GM04503 (cell line): ENCODE data around the gene KCNIP1.

Experiments used
- DNase-seq: peaks from one replicate; pipeline ENCODE4 v3.0.0-alpha.2; 2012; ENCODE audit warnings: low read depth

Gene KCNIP1

DNA sequence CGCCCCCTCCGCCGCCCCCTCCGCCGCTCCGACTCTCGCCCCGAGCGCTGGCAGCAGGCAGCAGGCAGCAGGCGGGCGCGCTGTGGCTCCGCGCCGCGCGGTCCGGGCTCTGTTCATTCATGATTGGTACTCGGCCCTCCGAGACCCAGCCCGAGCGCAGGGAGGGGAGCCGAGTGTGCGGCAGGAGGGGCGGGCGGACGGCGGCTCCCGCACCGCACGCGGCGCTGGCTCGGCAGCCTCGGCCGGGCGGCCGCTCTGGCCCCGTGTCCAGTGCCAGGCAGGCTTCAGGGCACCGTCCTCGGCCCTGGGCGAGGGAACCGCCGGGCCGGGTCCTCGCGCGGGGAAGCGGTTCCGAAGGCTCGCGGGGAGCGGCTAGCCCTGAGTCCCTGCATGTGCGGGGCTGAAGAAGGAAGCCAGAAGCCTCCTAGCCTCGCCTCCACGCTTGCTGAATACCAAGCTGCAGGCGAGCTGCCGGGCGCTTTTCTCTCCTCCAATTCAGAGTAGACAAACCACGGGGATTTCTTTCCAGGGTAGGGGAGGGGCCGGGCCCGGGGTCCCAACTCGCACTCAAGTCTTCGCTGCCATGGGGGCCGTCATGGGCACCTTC is at the start of gene KCNIP1:
Gene KCNIP1 (plus strand): TSS at position 31 of the 607 bp plus-strand sequence.
- DNase-seq = no peak

DNA sequence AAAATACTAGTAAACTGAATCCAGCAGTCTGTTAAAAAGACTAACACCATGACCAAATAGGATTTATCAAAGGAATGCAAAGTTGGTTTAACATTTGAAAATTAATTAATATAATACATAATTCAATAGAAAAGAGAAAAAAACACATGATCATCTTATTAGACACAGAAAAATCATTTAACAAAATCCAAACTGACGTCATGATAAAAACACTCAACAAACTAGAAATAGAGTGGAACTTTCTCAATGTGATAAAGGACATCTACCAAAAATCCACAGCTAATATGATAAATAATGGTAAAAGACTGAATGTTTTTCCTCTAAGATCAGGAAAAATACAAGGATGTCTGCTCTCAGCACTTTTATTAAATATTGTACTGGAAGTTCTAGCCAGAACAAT is 40.4 kb upstream of the KCNIP1 start:
- DNase-seq = no peak

DNA sequence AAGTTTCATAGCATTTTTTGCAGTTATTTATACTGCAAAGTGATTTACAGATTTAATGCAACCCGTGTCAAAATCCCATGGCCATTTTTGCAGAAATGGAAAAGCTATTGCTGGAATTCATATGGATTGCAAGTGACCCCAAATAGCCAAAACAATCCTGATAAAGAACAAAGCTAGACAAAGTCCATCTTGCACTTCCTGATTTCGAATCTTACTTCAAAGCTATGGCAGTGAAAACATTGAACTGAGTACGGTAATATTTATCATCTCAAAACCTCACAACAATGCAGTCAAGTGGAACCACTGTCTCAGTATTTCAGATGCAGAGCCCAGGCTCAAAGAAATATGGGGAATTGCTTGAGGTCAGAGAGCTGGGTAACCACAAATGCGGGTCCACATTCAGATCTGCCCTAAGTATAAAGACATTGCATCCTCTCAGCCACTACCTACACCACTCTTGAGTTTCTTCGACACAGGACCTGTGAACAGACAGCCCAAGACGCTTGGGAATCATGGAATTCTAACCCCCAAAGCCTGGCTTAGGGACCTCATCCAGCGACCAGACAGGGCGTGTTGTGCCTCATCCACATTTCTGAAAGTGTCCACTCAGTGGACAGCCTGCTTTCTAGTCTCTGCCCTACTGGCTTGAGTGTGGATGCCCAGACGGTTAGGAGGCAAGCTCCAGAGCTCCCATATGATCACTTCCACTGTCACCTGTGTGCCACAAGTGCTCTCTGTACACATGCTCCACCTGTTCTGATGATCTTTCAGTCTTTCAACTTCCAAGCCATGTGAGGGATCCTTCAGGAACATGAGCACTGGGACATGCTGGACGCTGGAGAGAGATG is 39.3 kb upstream of the KCNIP1 start:
- no peak for DNase-seq

DNA sequence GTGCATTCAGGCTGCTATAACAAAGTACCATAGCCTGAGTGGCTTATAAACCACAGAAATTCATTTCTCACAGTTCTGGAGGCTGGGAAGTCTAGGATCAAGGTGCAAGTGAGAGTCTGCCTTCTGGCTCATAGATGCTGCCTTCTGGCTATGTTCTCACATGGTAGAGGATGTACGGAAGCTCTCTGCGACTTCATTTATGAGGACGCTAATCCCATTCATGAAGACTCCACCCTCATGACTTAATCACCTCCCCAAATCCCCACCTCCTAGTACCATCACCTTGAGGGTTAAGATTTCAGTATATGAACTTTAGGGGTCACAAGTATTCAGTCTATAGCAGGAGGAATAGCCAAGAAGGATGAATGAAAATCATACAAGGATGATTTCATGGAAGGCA is 37.3 kb upstream of the KCNIP1 start:
- no peak for DNase-seq

DNA sequence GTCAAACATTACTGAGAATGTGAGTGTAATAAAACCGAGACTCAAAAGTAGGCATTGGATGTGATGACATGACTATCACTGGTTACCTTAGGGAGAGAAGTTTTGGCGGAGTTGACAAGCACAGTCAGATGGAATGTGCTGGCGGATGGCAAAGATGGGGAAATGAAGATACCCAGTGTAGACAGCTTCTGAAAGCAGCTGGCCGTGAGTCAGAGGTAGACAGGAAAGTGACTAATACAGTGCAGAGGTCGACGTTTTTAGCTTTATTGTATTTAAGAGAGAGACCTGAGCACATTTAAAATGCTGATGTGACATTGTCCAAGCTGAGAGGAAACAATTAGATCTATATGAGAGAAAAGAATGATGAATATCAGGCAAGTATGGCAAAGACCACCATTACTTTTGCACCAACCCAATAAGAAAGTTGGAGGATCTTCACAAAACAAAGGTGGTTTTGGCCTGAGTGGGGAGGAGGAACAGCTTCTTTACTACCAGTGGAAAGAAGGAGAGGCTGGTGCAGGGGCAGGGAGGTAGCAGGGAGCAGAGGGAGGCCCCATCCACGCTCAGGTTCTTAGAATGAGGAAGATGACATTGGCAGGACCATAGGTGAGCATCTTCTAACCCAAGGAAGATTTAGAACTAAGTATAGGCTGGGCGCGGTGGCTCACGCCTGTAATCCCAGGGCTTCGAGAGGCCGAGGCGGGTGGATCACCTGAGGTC is 36.7 kb upstream of the KCNIP1 start:
- DNase-seq = peak; percentile 57

DNA sequence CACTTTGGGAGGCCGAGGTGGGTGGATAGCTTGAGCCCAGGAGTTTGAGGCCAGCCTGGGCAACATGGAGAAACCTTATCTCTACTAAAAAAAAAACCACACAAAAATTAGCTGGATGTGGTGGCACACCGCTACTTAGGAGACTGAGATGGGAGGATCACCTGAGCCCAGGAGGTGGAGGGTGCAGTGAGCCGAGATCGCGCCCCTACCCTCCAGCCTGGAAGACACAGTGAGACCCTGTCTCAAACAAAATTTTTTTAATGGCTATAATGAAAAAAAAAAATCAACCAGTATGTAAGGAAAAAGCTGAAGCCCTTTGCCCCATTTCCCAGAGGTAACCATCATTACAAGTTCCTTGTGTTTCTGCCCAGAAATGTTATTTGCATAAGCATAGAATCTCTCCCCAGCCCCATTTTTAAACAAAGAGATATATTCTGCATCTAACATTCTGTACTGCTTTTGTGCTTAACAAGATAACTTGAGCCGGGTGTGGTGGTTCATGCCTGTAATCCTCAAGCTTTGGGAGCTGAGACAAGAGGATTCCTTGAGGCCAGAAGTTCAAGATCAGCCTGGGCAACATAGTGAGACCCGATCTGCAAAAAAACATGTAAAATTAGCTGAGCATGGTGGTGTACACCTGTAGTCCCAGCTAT is 35.1 kb upstream of the KCNIP1 start:
- no peak for DNase-seq

DNA sequence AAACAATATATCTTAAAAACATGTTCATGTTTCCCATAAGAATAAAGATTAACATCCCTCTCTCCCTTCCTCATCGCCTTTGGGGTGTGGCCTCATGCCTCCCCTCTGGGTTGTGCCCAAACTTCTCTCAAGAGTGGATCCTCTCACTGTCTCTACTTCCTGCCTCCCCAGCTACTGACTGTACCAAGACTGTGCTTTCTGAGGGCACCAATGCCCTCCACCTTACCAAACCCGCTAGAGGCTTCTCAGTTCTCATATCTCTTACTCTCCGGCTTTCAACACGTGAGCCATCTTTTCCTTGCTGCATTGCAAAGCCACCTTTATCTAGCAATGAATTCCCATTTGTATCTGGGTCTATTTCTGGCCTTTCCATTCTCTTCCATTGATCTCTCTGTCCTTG is 34.4 kb upstream of the KCNIP1 start:
- DNase-seq = no peak

DNA sequence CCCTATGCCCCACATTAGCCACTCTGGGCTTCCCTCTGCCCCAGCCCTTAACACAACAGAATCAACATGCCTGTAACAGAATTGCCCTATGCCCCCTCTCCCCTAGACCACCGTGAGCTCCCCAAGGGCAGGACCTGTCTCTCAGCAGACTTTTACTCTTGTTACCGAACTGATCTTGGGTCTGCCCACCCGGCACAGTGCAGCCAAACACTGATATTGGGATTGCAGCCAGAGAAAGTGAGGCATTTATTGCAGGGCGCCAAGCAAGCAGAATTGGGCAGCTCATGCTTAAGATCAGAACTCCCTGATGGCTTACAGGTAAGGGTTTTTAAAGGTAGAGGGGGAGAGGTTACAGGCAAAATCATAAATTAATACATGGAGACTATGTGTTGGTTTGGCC is 33.5 kb upstream of the KCNIP1 start:
- DNase-seq = no peak

DNA sequence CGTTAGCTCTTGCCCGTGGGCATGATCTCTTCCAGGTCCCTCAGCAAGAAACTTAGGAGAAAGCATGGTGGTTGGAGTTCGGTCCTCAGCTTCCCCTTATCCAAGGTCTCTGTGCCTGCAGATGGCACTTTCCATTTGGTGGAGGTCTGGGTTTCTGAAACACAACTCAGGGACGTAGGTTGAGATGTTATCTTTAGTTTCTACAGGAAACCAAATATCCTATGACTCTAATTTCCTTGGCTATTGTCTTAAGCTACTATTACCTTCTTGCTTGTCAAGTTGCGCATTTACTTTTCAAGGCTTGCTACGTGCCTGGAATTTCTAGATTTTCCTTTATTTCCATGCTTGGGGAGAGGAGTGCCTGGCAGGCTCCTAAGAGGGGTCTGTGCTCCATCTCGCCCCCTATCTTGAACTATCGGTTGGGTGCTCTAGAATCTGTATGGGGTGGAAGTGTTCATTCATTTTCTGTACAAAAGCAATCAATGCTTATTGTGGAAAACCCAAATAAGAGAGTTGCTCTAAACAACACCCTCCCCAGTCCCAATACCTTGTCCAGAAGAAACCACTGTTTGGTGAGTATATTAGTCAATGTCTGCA is 32.9 kb upstream of the KCNIP1 start:
- no peak for DNase-seq

DNA sequence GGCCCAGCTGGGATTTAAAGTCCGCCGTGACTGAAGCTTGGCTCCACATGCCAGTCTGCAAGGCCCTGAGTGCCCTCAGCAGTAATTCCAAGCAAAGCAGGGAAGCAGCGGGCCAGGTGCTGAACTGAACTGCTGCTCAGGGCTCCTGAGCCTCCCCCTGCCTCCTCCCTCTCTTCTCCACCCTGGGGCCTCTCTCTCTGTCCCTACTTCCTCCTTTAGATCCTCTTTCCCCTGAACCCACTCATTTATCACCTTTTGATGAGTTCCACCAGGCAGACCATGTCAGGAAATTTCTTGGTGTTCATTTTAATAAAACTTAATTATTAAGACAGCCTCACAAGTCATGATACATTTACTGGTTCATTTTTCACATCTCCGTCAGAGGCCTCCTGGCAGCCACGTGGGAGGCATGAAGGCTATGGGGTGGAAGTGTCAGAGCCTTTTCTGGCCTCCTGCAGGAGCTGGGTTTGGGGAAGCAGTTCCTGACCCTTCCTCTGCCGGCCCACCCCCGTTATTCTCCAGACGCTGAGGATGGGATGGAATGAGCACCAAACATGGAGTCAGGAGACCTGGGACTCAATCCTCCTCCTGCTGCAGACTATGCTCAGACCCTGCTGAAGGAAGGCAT is 32.2 kb upstream of the KCNIP1 start:
- DNase-seq = no peak

DNA sequence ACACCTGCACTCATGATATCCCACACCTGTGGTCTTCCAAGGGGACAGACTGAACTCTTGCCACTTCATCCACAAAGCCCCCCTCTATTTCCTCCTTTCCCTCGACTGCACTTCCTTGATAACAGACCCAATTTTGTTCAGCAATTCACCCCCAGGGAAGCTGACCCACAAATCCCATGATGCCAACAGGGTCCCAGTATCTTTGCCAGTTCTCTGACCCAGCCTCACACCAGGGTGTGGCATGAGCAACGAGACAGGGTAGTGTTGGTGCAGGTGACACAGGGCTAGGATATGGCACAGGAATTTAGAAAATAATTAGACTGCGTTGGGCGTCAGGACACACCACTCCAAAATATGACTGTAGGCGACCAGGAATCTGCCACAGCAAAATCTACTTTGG is 30.2 kb upstream of the KCNIP1 start:
- no peak for DNase-seq

DNA sequence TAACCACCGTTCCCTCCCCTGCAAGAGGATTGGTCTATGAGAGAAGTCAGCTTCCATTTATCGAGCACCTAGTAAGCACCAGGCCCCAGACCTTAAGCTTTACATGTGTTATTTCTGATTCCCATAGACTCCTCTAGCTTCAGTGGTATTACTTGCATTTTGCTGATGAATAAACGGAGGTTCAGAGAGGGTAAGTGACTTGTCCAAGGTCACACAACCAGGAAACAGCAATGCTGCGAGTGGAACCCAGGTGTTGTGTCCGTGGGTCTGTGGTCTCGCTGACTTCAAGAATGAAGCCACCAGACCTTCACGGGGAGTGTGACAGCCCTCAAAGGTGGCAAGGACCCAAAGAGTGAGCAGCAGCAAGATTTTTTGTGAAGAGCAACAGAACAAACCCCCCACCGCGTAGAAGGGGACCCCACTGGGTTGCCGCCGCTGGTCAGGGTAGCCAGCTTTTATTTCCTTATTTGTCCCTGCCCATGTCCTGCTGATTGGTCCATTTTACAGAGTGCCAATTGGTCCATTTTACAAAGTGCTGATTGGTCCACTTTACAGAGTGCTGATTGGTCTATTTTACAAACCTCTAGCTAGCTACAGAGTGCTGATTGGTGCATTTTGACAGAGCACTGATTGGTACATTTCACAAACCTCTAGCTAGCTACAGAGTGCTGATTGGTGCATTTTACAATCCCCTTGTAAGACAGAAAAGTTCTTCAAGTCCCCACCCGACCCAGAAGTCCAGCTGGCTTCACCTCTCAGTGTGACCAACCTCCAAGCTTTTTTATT is 29.1 kb upstream of the KCNIP1 start:
- DNase-seq = no peak

DNA sequence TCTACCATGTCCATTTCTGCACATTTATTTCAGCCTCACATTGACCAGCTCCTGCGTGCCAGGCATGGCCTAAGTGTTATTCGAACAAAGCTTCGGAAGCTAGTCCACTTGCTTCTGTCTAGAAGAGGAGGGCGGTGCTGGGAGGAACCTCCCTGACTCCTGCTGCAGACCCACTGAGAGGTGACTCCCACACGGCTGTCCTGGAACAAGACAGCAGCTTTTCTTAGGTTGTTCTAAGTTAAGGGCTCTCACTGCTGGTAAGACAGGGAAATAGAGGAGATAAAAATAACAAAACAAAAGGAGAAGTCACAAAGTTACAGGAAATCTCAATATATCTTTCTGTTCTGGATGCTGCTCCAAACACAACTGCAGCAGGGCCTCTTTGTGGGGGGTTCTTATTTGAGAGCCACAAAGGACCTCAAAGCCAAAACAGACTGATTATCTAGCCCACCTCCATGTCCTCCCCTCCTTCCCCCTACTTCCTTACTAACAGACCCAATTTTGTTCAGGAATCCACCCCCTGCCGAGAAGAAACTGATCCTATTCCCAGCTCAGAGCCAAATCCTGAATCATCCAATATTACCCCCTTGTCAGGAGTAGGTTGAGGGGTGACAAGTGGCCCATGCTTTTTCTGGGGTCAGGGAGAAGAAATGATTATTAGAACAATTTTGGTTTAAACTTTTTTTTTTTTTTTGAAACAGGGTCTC is 28.4 kb upstream of the KCNIP1 start:
- no peak for DNase-seq

DNA sequence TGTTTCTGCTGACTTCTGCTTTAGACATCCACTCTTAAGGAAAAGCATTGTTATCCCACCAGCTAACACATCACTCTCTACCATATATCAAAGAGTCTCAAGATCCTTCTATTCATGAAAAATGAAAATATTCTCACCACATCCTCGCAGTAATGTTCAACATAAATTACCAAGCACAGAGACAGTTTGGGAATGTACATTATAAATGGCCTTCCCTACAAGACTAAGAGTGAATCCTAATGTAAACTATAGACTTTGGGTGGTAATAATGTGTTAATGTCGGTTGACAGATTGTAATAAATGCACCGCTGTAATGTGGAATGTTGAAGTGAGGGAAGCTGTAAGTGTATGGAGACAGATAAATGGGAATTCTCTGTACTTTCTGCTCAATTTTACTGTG is 27.1 kb upstream of the KCNIP1 start:
- DNase-seq = no peak

DNA sequence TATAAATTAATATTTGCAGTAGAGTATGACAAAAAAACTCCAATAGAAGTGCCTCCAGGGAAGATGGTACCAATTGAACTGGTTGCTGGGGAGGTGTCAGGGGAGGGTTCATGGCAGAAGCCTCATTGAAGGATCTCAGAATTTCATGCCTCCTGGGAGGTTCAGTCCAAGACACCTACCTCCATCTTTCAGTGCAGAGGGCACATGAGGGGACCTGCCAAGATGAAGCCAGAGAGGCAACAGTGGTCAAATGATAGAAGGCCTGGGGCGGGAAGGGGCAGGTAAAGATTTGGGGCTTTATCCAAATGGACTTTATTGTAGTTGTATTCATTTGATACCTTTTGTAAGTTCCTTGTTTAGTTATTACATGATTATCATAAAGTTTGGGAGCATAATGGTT is 25.9 kb upstream of the KCNIP1 start:
- DNase-seq = no peak

DNA sequence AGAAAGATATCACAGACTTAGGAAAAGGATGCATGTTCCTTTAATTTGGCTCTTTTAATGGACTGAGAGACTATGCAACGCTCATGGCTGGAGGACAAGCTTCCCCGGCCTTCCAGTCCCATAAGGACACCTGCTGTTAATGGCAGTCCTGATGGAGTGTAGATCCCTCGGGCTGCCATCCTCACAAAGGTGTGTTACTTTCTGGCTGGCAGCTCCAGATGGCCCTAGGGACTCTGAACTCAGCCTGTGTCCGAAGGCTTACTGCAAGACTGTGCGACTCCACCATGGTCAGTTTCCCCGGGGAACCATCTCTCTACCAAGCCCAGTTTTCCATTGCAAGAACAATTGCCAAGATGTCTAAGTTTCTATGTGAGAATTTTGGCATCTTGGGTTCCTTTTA is 25.5 kb upstream of the KCNIP1 start:
- DNase-seq = no peak

DNA sequence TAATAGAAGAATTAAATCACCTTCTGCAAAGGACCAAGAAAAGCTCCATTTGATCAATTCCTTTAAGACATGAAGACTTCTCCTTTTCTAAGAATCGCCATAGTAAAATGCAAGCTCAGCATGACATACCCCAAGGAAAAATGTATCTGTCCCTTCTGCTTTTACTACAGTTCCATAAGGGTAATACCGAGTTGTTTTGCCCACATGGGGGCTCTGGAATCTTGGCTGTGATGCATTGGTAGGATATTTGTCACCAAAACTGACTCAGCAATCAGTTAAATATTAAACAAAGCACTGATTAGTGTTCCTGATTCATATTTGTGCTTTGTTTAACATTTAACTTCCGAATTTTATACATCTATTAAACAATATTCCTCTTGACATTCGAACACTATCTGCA is 24.3 kb upstream of the KCNIP1 start:
- no peak for DNase-seq

DNA sequence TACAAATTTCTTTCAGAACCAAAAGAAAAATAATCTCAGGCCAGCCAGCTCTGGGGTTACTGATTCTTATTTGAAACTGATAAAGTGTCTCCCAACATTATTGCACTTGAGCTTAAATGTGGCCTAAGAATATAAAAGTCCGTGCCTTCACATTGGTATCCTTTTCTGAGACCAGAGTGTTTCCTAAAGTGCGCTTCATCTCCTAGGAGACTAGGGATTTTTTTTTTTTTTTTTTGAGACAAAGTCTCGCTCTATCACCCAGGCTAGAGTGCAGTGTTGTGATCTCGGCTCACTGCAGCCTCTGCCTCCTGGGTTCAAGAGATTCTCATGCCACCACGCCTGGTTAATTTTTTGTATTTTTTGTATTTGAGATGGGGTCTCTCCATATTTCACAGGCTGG is 23.6 kb upstream of the KCNIP1 start:
- DNase-seq = no peak

DNA sequence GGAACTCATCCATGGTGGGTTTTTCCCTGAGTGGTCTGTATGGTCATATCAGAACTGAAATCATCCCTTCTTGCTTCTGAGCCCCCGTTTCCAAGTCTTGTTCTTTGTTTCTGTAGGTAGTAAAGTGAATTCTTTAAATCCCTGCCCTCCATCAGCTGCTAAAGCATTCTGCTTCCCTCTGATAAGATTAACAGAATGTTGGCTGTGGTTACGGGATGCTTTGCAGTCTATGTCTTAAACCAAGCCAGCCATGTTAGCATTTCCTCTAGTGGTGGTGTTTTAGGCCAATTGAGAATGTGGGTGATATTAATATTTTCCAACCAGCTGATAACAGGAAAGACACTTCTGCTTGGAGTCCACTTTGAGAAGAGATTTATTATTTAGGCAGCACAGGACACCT is 22.0 kb upstream of the KCNIP1 start:
- DNase-seq = no peak

DNA sequence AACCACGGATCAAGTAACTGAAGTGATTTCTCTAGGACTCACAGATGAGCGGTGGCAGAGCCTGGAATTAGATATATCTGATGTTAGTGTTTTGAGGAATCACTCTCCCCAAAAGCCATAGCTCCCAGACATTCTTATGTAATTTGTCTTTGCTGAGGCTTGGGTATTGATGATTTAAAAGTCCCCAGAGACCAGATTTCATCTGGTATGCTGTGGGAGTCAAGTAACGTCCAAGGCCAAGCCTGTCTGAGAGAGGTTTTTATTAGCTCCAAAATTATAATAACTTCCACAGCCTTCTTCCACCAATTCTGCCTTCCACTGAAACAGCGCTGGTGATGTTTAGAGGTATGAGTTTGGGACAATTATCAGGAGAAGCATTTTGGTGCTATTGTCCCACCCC is 21.3 kb upstream of the KCNIP1 start:
- DNase-seq = no peak
